ENCODE data around the gene NRXN3. TPM values are rescaled to one million over a fixed set of nuclear protein-coding genes. Genes with fewer than 3 reads are reported as not detected.

Gene NRXN3
- total and polyA plus RNA-seq, 3 experiments from 2014 or later = not detected

DNA sequence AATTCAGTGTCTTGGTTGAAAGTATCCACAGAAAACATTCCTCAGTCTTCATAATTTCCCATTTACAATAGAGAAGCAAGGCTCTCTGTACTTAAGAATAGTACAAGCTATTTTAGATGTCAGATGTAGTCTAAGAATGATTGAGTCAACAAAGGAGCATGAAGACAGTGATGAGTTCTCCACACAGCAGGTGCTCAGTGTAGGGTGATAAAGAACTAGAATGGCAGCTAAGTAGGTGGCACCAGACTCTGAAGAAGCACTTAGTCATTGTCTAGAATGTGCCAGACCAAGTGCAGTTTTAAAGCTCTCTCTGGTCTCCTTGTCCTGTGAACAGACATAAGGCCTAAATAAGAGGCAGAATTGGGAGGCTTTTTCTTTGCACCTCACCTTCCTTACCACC, 504.6 kb downstream of the NRXN3 start:
- Histone ChIP-seq H3K4me1 (ENCODE audit: insufficient read depth, low read length) (no peaks in the 10 kb centered on the region), H3K27me3 (ENCODE audit: insufficient read depth, low read length, poor library complexity, severe bottlenecking) (no peaks in the 10 kb centered on the region), H3K36me3 (ENCODE audit: insufficient read depth, low read length) (no peaks in the 10 kb centered on the region), H3K27ac (ENCODE audit: low read depth, low read length) (no peak overlapping the region), H3K4me3 (ENCODE audit: low read length) (no peak overlapping the region), H3K9me3 (ENCODE audit: low read length) (no peaks in the 10 kb centered on the region)
- Mint-ChIP-seq H3K27me3 (no peaks in the 10 kb centered on the region), H3K4me3 (no peak overlapping the region), H3K4me1 (no peaks in the 10 kb centered on the region), H3K36me3 (no peaks in the 10 kb centered on the region), H3K27ac (no peak overlapping the region), H3K9me3 (peaks cover 0 to 4% (median 0%) of the 10 kb centered on the region in 5 donors)
- ChIA-PET POLR2A (no interaction called here), CTCF (no interaction called here)
- no peak for DNase-seq

DNA sequence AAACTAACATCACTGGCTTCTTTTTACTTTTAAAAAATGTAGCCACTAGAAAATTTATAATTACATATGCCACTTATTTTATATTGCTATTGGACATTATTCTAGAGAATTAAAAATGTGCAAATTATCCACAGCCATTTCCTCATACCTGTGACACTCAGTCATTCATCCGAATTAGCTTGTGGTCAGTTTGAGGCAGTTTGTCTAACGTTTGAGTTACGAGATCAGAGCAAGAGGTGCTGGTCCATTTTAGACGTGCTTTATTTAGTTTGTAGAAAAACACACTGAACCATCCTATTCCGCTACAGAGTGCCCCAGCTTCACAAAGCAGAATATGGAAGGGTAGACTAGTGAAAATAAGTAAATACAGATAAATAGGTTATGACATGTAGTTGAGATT, 513.0 kb downstream of the NRXN3 start:
- H3K9me3 ChIP-seq (ENCODE audit: low read length) = no peaks in the 10 kb centered on the region
- no peak overlapping the region for H3K27ac Mint-ChIP-seq
- no peaks in the 10 kb centered on the region for H3K36me3 Mint-ChIP-seq
- no peaks in the 10 kb centered on the region for H3K36me3 ChIP-seq (ENCODE audit: insufficient read depth, low read length)
- no peak overlapping the region for H3K27ac ChIP-seq (ENCODE audit: low read depth, low read length)
- H3K4me1 ChIP-seq (ENCODE audit: insufficient read depth, low read length) = no peaks in the 10 kb centered on the region
- peaks cover 0 to 4% (median 0%) of the 10 kb centered on the region in 5 donors for H3K9me3 Mint-ChIP-seq
- POLR2A ChIA-PET = no interaction called here
- no peak overlapping the region for H3K4me3 Mint-ChIP-seq
- H3K4me3 ChIP-seq (ENCODE audit: low read length) = no peak overlapping the region
- CTCF ChIA-PET = no interaction called here
- no peak for DNase-seq
- no peaks in the 10 kb centered on the region for H3K27me3 ChIP-seq (ENCODE audit: insufficient read depth, low read length, poor library complexity, severe bottlenecking)
- no peaks in the 10 kb centered on the region for H3K27me3 Mint-ChIP-seq
- no peaks in the 10 kb centered on the region for H3K4me1 Mint-ChIP-seq

DNA sequence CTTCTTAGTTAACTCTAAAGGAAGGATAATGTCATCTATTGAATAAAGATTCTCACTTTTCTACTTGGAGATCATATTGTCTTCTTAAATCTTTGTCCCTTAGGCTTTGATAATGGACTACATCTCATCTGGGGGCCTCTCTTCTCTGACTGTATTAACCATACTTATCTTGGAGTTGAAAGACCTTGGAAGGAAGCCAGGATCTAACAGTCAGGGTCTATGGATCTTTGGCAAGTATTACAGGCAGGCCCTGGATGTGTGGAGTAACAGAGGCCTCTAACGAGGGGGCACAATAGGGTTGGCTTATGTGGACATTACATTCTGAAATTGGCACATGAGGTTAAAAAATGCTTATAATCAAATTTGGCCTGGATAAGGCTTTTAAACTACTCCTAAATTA, 513.8 kb downstream of the NRXN3 start:
- Histone ChIP-seq H3K9me3 (ENCODE audit: low read length) (no peaks in the 10 kb centered on the region), H3K4me1 (ENCODE audit: insufficient read depth, low read length) (no peaks in the 10 kb centered on the region), H3K27ac (ENCODE audit: low read depth, low read length) (no peak overlapping the region), H3K27me3 (ENCODE audit: insufficient read depth, low read length, poor library complexity, severe bottlenecking) (no peaks in the 10 kb centered on the region), H3K36me3 (ENCODE audit: insufficient read depth, low read length) (no peaks in the 10 kb centered on the region), H3K4me3 (ENCODE audit: low read length) (no peak overlapping the region)
- no peaks in the 10 kb centered on the region for H3K36me3 Mint-ChIP-seq
- H3K27me3 Mint-ChIP-seq = no peaks in the 10 kb centered on the region
- H3K9me3 Mint-ChIP-seq = peaks cover 0 to 4% (median 0%) of the 10 kb centered on the region in 5 donors
- no peak for DNase-seq
- no peaks in the 10 kb centered on the region for H3K4me1 Mint-ChIP-seq
- CTCF ChIA-PET = no interaction called here
- H3K4me3 Mint-ChIP-seq = no peak overlapping the region
- POLR2A ChIA-PET = no interaction called here
- no peak overlapping the region for H3K27ac Mint-ChIP-seq

DNA sequence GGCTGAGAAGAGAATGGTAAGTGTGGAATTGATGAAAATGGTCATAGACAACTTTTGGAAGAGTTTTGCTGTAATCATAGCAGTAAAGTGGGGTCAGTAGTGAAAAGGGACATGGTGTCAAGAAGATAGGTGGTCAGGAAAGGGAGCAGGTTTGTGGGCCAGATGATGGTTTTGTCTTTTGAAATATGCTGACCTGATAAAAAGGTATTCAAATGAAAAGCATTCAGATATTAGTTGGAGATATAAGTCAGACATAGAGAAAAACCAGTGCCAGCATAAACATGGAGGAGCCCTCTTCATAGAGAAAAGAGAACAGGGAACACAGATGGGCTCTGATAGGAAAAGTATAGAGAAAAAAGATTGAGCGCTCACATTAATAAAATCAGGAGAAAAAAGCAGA, 518.3 kb downstream of the NRXN3 start:
- Mint-ChIP-seq H3K9me3 (peaks cover 0 to 7% (median 4%) of the 10 kb centered on the region in 5 donors), H3K36me3 (no peaks in the 10 kb centered on the region), H3K27me3 (peaks cover 0 to 1% of the 10 kb centered on the region in 2 donors), H3K27ac (no peak overlapping the region), H3K4me3 (no peak overlapping the region), H3K4me1 (no peaks in the 10 kb centered on the region)
- no peak for DNase-seq
- H3K36me3 ChIP-seq (ENCODE audit: insufficient read depth, low read length) = no peaks in the 10 kb centered on the region
- no peaks in the 10 kb centered on the region for H3K27me3 ChIP-seq (ENCODE audit: insufficient read depth, low read length, poor library complexity, severe bottlenecking)
- H3K4me1 ChIP-seq (ENCODE audit: insufficient read depth, low read length) = no peaks in the 10 kb centered on the region
- ChIA-PET CTCF (no interaction called here), POLR2A (no interaction called here)
- H3K9me3 ChIP-seq (ENCODE audit: low read length) = no peaks in the 10 kb centered on the region
- H3K4me3 ChIP-seq (ENCODE audit: low read length) = no peak overlapping the region
- no peak overlapping the region for H3K27ac ChIP-seq (ENCODE audit: low read depth, low read length)

DNA sequence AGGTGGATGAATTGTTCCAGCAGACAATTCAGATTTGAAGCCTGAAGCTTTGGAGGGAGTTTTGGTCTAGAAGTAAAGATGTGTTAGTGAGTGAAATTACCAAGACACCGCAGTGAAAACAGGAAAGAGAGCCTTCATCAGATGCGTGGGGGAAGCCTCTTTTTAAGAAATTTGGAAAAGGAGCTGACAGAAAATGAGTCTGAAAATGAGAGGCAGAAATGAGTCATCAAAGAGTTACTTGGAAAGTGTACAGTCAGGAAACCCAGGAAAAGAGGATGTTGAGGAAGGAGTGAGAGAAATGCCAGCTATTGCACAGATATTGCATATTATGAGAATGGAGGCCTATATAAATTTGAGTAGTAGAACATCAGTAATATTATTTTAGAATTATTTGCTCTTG, 520.7 kb downstream of the NRXN3 start:
- Histone ChIP-seq H3K27ac (ENCODE audit: low read depth, low read length) (no peak overlapping the region), H3K27me3 (ENCODE audit: insufficient read depth, low read length, poor library complexity, severe bottlenecking) (no peaks in the 10 kb centered on the region), H3K4me1 (ENCODE audit: insufficient read depth, low read length) (no peaks in the 10 kb centered on the region), H3K4me3 (ENCODE audit: low read length) (no peak overlapping the region), H3K36me3 (ENCODE audit: insufficient read depth, low read length) (no peaks in the 10 kb centered on the region), H3K9me3 (ENCODE audit: low read length) (no peaks in the 10 kb centered on the region)
- H3K36me3 Mint-ChIP-seq = no peaks in the 10 kb centered on the region
- DNase-seq = no peak
- H3K27me3 Mint-ChIP-seq = peaks cover 0 to 1% of the 10 kb centered on the region in 2 donors
- H3K4me1 Mint-ChIP-seq = no peaks in the 10 kb centered on the region
- no peak overlapping the region for H3K27ac Mint-ChIP-seq
- H3K9me3 Mint-ChIP-seq = peaks cover 0 to 10% (median 5%) of the 10 kb centered on the region in 5 donors
- CTCF ChIA-PET = no interaction called here
- POLR2A ChIA-PET = no interaction called here
- no peak overlapping the region for H3K4me3 Mint-ChIP-seq

DNA sequence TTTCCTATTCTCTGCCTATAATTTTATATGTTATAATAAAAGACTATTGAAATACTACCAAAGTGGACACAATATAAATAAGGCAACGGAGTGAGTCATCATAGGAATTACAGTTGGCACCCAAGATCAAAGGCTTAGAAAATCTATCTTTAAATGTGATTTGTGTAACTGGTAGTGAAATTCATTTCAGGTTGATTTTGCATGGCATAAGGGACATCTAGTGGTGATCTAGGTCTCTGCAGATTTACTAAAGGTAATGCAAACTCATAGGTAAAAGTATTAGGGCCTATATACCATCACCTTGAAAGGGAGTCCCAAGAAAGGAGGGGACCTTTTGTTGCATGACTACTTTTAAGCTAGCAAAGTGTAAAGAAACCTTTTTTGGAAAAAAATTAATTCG, 527.2 kb downstream of the NRXN3 start:
- Histone ChIP-seq H3K4me3 (ENCODE audit: low read length) (no peak overlapping the region), H3K9me3 (ENCODE audit: low read length) (no peaks in the 10 kb centered on the region), H3K4me1 (ENCODE audit: insufficient read depth, low read length) (no peaks in the 10 kb centered on the region), H3K36me3 (ENCODE audit: insufficient read depth, low read length) (no peaks in the 10 kb centered on the region), H3K27ac (ENCODE audit: low read depth, low read length) (no peak overlapping the region), H3K27me3 (ENCODE audit: insufficient read depth, low read length, poor library complexity, severe bottlenecking) (no peaks in the 10 kb centered on the region)
- no peak for DNase-seq
- Mint-ChIP-seq H3K4me1 (no peaks in the 10 kb centered on the region), H3K4me3 (no peak overlapping the region), H3K36me3 (no peaks in the 10 kb centered on the region), H3K9me3 (peaks cover 0 to 8% (median 0%) of the 10 kb centered on the region in 5 donors), H3K27ac (no peak overlapping the region), H3K27me3 (no peaks in the 10 kb centered on the region)
- POLR2A ChIA-PET = no interaction called here
- CTCF ChIA-PET = no interaction called here

DNA sequence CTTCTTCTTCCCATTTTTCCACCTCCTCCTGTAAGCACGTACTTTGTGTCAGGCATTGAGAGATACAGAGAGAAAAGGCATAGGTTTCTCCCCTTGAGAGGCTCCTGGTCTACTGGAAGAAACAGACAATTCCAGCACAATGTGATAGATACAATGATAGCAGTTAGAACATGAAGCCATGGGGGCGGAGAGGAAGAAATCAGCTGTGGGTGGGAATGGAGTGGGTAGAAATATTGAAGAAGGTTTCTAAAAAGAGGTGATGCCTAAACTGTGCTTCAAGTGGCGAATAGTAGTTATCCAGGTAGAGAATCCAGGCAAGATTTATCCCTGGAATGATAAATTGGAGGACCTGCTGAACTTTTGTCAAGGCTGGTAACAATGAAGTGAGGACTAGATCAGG, 528.8 kb downstream of the NRXN3 start:
- H3K27me3 Mint-ChIP-seq = no peaks in the 10 kb centered on the region
- peaks cover 0 to 7% (median 0%) of the 10 kb centered on the region in 5 donors for H3K9me3 Mint-ChIP-seq
- no peak overlapping the region for H3K4me3 ChIP-seq (ENCODE audit: low read length)
- no peaks in the 10 kb centered on the region for H3K27me3 ChIP-seq (ENCODE audit: insufficient read depth, low read length, poor library complexity, severe bottlenecking)
- DNase-seq = no peak
- no peaks in the 10 kb centered on the region for H3K4me1 ChIP-seq (ENCODE audit: insufficient read depth, low read length)
- no peaks in the 10 kb centered on the region for H3K36me3 Mint-ChIP-seq
- no peaks in the 10 kb centered on the region for H3K9me3 ChIP-seq (ENCODE audit: low read length)
- no peak overlapping the region for H3K4me3 Mint-ChIP-seq
- no peaks in the 10 kb centered on the region for H3K4me1 Mint-ChIP-seq
- H3K27ac Mint-ChIP-seq = no peak overlapping the region
- ChIA-PET CTCF (no interaction called here), POLR2A (no interaction called here)
- H3K36me3 ChIP-seq (ENCODE audit: insufficient read depth, low read length) = no peaks in the 10 kb centered on the region
- H3K27ac ChIP-seq (ENCODE audit: low read depth, low read length) = no peak overlapping the region

DNA sequence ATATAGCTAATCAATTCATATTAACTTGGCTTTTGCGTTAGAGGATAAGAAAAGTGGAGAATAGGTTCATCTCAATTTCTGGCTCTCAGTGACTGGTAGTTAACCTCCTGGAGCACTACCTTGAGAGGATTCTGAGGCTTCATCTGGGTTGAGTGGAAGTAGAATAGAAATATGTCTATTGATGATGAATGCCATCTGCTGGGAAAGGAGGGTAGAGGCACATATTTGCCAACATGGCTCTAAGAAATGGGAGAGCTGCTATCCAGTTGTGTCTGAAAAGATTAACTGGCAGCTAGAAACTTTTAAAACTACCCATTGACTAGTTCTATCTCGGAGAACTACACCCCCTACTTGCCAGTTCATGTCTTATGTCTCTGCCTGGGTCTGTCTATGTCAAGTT, 530.1 kb downstream of the NRXN3 start:
- no peaks in the 10 kb centered on the region for H3K9me3 ChIP-seq (ENCODE audit: low read length)
- Mint-ChIP-seq H3K4me1 (no peaks in the 10 kb centered on the region), H3K9me3 (peaks cover 0 to 3% (median 0%) of the 10 kb centered on the region in 5 donors), H3K27me3 (peaks cover 0 to 4% of the 10 kb centered on the region in 2 donors), H3K36me3 (no peaks in the 10 kb centered on the region), H3K4me3 (no peak overlapping the region), H3K27ac (no peak overlapping the region)
- H3K4me1 ChIP-seq (ENCODE audit: insufficient read depth, low read length) = no peaks in the 10 kb centered on the region
- POLR2A ChIA-PET = no interaction called here
- H3K27ac ChIP-seq (ENCODE audit: low read depth, low read length) = no peak overlapping the region
- DNase-seq = no peak
- CTCF ChIA-PET = no interaction called here
- H3K4me3 ChIP-seq (ENCODE audit: low read length) = no peak overlapping the region
- H3K27me3 ChIP-seq (ENCODE audit: insufficient read depth, low read length, poor library complexity, severe bottlenecking) = no peaks in the 10 kb centered on the region
- H3K36me3 ChIP-seq (ENCODE audit: insufficient read depth, low read length) = no peaks in the 10 kb centered on the region

DNA sequence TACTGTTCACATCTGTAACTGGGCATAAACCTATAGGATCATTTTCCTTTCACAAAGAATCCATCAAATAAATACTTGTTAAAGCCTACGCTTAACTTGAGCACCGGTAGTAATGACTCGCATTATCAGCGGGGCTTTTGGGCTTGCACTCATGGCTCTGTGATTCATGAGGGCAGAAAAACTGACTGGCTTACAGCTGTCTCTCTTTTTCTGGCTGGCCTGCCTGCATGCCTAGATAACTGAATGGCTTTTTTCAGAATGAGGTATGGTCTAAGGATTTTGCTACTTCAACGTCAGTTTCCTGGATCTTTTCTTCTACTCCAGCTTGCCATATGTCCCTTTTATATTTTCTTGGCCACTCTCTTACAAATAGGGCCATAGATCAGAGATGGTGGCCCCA, 531.1 kb downstream of the NRXN3 start:
- Mint-ChIP-seq H3K9me3 (peaks cover 0 to 3% (median 0%) of the 10 kb centered on the region in 5 donors), H3K4me3 (no peak overlapping the region), H3K36me3 (no peaks in the 10 kb centered on the region), H3K27me3 (peaks cover 0 to 4% of the 10 kb centered on the region in 2 donors), H3K27ac (no peak overlapping the region), H3K4me1 (no peaks in the 10 kb centered on the region)
- POLR2A ChIA-PET = no interaction called here
- no peak overlapping the region for H3K4me3 ChIP-seq (ENCODE audit: low read length)
- H3K27ac ChIP-seq (ENCODE audit: low read depth, low read length) = no peak overlapping the region
- H3K36me3 ChIP-seq (ENCODE audit: insufficient read depth, low read length) = no peaks in the 10 kb centered on the region
- no peaks in the 10 kb centered on the region for H3K27me3 ChIP-seq (ENCODE audit: insufficient read depth, low read length, poor library complexity, severe bottlenecking)
- no peaks in the 10 kb centered on the region for H3K9me3 ChIP-seq (ENCODE audit: low read length)
- H3K4me1 ChIP-seq (ENCODE audit: insufficient read depth, low read length) = no peaks in the 10 kb centered on the region
- no peak for DNase-seq
- CTCF ChIA-PET = no interaction called here

Measured in CD8-positive, alpha-beta memory T cell (primary cell).